HCT116 (cell line): ENCODE data around the gene DOCK11.

Experiments
- ATF3 ChIP-seq: IDR thresholded peaks from 2 replicates; pipeline ENCODE4 v1.6.1; 2012
- CBX3 ChIP-seq: IDR thresholded peaks from 2 replicates; pipeline ENCODE4 v1.6.1; 2012; ENCODE audit warnings: low read depth
- CTCF ChIP-seq, 3 experiments: fragments of 200-600 bp in 1 of 3; sonication (generic) in 1 of 3; IDR thresholded peaks in 2 of 3; conservative IDR thresholded peaks in 1 of 3; 2 replicates each; pipeline ENCODE4 v1.5.1; 2012 to 2017; ENCODE audit warnings: low read depth in 2 of 3, low read length in 2 of 3, antibody characterized with exemption in 1 of 3, borderline replicate concordance in 1 of 3, control low read depth in 1 of 3, mild to moderate bottlenecking in 1 of 3, mixed read lengths in 1 of 3, mixed run types in 1 of 3, moderate library complexity in 1 of 3; ENCODE audit not compliant: insufficient read depth in 1 of 3
- EZH2 ChIP-seq: fragments of 200-600 bp; sonication (generic); IDR thresholded peaks from 2 replicates; pipeline ENCODE4 v1.6.1; 2017; ENCODE audit warnings: antibody characterized with exemption, mixed run types
- FOSL1 ChIP-seq: IDR thresholded peaks from 2 replicates; pipeline ENCODE4 v1.6.1; 2012; ENCODE audit warnings: low read depth
- POLR2A ChIP-seq: IDR thresholded peaks from 2 replicates; pipeline ENCODE4 v1.7.0; 2011; ENCODE audit warnings: borderline replicate concordance; ENCODE audit not compliant: insufficient read depth, insufficient read length; ENCODE audit errors: extremely low read depth
- SP1 ChIP-seq: IDR thresholded peaks from 2 replicates; pipeline ENCODE4 v1.6.1; 2012; ENCODE audit warnings: low read depth
- YY1 ChIP-seq: IDR thresholded peaks from 2 replicates; pipeline ENCODE4 v1.6.1; 2011; ENCODE audit warnings: low read length, low read depth, moderate library complexity, mild to moderate bottlenecking; ENCODE audit not compliant: insufficient replicate concordance; ENCODE audit errors: extremely low read depth

DNA sequence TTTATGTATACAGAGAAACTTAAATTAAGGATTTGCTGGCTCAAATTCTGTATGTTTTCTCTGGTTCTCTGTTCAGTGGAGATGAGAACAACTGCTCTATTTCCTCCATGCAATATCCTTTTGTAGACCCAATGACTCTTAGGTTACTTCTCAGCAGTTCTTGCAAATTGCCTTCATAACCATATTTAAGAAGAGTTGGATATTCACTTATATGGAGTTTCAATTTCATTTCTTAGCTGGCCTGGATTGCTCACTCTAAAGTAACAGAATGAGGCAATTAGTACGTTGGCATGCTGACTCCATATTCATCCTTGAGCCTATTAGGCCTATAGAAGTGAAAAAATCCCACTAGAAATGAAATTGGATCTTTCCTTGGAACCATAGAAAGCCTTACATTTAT is 93.6 kb downstream of the DOCK11 start:
- TF ChIP-seq CTCF (IDR thresholded peaks at IDR 0.05 in 2 of 3, conservative IDR thresholded peaks at IDR 0.05 in 1 of 3; ENCODE audit: borderline replicate concordance in 1 of 3, insufficient read depth in 1 of 3, low read depth in 2 of 3, low read length in 2 of 3) (no peak), ATF3 (no peak), EZH2 (no peak), SP1 (no peak), POLR2A (no peak), YY1 (no peak), CBX3 (no peak), FOSL1 (no peak)
